Neural cell (in vitro differentiated cells): Measurements from ENCODE around the gene CPA2. TPM values are rescaled to one million over a fixed set of nuclear protein-coding genes. Genes with fewer than 3 reads are reported as not detected.

ENCODE experiments used
- H2AFZ ChIP-seq: fragments of 200-600, 300-800 bp; sonication (generic), shearing (Covaris generic); 2 replicates; pipeline ENCODE4 v1.6.0; 2014; ENCODE audit warnings: low read depth, mild to moderate bottlenecking, antibody characterized with exemption, low read length, moderate library complexity
- H3F3A ChIP-seq: fragments of 200-600 bp; shearing (Covaris generic); 2 replicates; pipeline ENCODE4 v1.6.1; 2016; ENCODE audit warnings: mild to moderate bottlenecking, moderate library complexity, mixed read lengths, antibody characterized with exemption, low read length; ENCODE audit not compliant: insufficient read depth, poor library complexity, severe bottlenecking
- H3K27ac ChIP-seq: fragments of 200-600, 300-800 bp; sonication (generic), shearing (Covaris generic); 2 replicates; pipeline ENCODE4 v1.5.1; 2014; ENCODE audit warnings: mild to moderate bottlenecking, low read length, moderate library complexity
- H3K27me3 ChIP-seq: fragments of 300-800, 200-600 bp; sonication (generic), shearing (Covaris generic); 2 replicates; pipeline ENCODE4 v1.6.0; 2014; ENCODE audit warnings: mild to moderate bottlenecking, low read depth, low read length, moderate library complexity; ENCODE audit not compliant: insufficient read depth
- H3K36me3 ChIP-seq: fragments of 300-800, 200-600 bp; sonication (generic), shearing (Covaris generic); 2 replicates; pipeline ENCODE4 v1.5.1; 2014; ENCODE audit warnings: mild to moderate bottlenecking, antibody characterized with exemption, low read length, moderate library complexity; ENCODE audit not compliant: insufficient read depth
- H3K4me2 ChIP-seq: fragments of 300-800, 200-600 bp; sonication (generic), shearing (Covaris generic); 2 replicates; pipeline ENCODE4 v1.6.0; 2014; ENCODE audit warnings: mild to moderate bottlenecking, low read length
- H3K4me3 ChIP-seq: fragments of 300-800, 200-600 bp; sonication (generic), shearing (Covaris generic); 2 replicates; pipeline ENCODE4 v1.5.1; 2014; ENCODE audit warnings: mild to moderate bottlenecking, low read length, moderate library complexity
- H3K79me2 ChIP-seq: fragments of 200-600 bp; shearing (Covaris generic); replicated peaks from 2 replicates; pipeline ENCODE4 v1.6.0; 2014; ENCODE audit warnings: mild to moderate bottlenecking, low read length, moderate library complexity; ENCODE audit not compliant: insufficient read depth
- H3K9ac ChIP-seq: fragments of 300-800, 200-600 bp; sonication (generic), shearing (Covaris generic); 2 replicates; pipeline ENCODE4 v1.6.1; 2016; ENCODE audit warnings: mild to moderate bottlenecking, low read length, mixed read lengths
- H3K9me2 ChIP-seq: fragments of 200-600 bp; shearing (Covaris generic); 2 replicates; pipeline ENCODE4 v1.6.1; 2016; ENCODE audit warnings: mild to moderate bottlenecking, low read length, mixed read lengths; ENCODE audit not compliant: insufficient read depth
- H3K9me3 ChIP-seq: fragments of 200-600, 300-800 bp; sonication (generic), shearing (Covaris generic); 2 replicates; pipeline ENCODE4 v1.6.1; 2016; ENCODE audit warnings: mild to moderate bottlenecking, mixed run types, low read length, moderate library complexity, mixed read lengths
- H4K20me1 ChIP-seq: fragments of 200-600 bp; shearing (Covaris generic); 2 replicates; pipeline ENCODE4 v1.6.1; 2016; ENCODE audit warnings: mild to moderate bottlenecking, mixed run types; ENCODE audit not compliant: insufficient read depth
- EP300 ChIP-seq: fragments of 450-650 bp; conservative IDR thresholded peaks from 2 replicates; pipeline ENCODE4 v1.6.1; 2014; ENCODE audit warnings: antibody characterized with exemption, mild to moderate bottlenecking, moderate library complexity; ENCODE audit not compliant: poor library complexity, severe bottlenecking
- EZH2 ChIP-seq: fragments of 200-600, 300-800 bp; shearing (Covaris generic), sonication (generic); IDR thresholded peaks from 2 replicates; pipeline ENCODE4 v1.6.1; 2014; ENCODE audit warnings: antibody characterized with exemption, low read length, borderline replicate concordance, mild to moderate bottlenecking; ENCODE audit not compliant: insufficient read depth, poor library complexity, severe bottlenecking
- MXI1 ChIP-seq: fragments of 450-650 bp; conservative IDR thresholded peaks from 2 replicates; pipeline ENCODE4 v1.6.1; 2014; ENCODE audit warnings: antibody characterized with exemption, mild to moderate bottlenecking; ENCODE audit not compliant: poor library complexity, severe bottlenecking
- POLR2AphosphoS5 ChIP-seq: IDR thresholded peaks from 2 replicates; pipeline ENCODE4 v1.6.1; 2012
- RAD21 ChIP-seq: fragments of 450-650 bp; conservative IDR thresholded peaks from 2 replicates; pipeline ENCODE4 v1.6.1; 2014; ENCODE audit warnings: antibody characterized with exemption, mild to moderate bottlenecking, moderate library complexity
- REST ChIP-seq: IDR thresholded peaks from 2 replicates; pipeline ENCODE4 v1.6.1; 2012; ENCODE audit warnings: borderline replicate concordance
- SMC3 ChIP-seq: fragments of 450-650 bp; conservative IDR thresholded peaks from 2 replicates; pipeline ENCODE4 v1.6.1; 2014; ENCODE audit warnings: antibody characterized with exemption, mild to moderate bottlenecking, moderate library complexity; ENCODE audit not compliant: poor library complexity
- TAF1 ChIP-seq: IDR thresholded peaks from 2 replicates; pipeline ENCODE4 v1.6.1; 2012; ENCODE audit warnings: low read depth
- polyA plus RNA-seq: library from polyadenylated mRNA; depleted of rRNA; stranded (reverse); fragments of >200 nt; gene quantifications from 2 replicates; pipeline ENCODE4 v1.2.3, GENCODE V29; 2014
- TF ChIP-seq, protein P1 (sequence below): fragments of 450-650 bp; IDR thresholded peaks from 2 replicates; pipeline ENCODE4 v1.5.1; 2014; ENCODE audit warnings: antibody characterized with exemption, mild to moderate bottlenecking, moderate library complexity; ENCODE audit not compliant: poor library complexity, severe bottlenecking

Gene CPA2
- polyA plus RNA-seq, 1 donor from 2014 or later = 0.41 TPM

GRCh38 chr7:130322615-130323014 lies 56.0 kb downstream of the CPA2 start:
- no peaks in the 10 kb centered on the region for H3K79me2 ChIP-seq

DNA sequence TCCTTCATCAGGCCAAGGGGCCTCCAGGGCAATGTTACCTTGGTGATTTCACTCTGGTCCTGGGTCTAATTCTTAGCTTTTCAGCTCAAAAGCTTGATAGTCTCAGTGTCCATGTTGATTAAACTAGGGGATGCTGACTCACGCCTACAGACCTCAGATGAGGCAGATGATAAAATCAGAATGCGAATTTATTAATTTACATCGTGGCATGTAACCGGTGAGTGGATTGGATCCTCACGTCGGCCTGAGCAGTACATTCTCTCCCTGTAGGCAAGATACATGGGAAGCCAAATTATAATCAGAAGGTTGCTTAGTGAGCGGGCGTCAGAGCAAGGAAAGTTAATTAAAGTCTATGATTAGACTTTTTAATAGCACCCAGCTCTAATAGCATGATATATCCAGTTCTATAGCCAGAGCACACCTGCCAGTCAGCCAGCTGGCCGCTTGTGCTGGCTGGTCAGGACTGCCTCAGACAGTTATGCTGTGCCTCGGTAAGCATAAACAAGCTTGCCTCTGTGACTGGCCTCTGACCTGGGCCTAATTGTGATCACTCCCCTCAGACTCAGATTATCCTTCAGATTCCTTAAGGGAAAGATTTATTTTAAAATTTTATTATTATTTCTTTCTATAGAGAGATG lies 57.8 kb downstream of the CPA2 start:
- no peak overlapping the region for H2AFZ ChIP-seq
- H3K36me3 ChIP-seq = no peaks in the 10 kb centered on the region
- H4K20me1 ChIP-seq = no peaks in the 10 kb centered on the region
- no peaks in the 10 kb centered on the region for H3K9me2 ChIP-seq
- H3K27me3 ChIP-seq = no peaks in the 10 kb centered on the region
- H3F3A ChIP-seq = no peaks in the 10 kb centered on the region
- no peak overlapping the region for H3K4me3 ChIP-seq
- no peak overlapping the region for H3K27ac ChIP-seq
- H3K4me2 ChIP-seq = no peak overlapping the region
- no peaks in the 10 kb centered on the region for H3K79me2 ChIP-seq
- H3K9ac ChIP-seq = no peak overlapping the region
- H3K9me3 ChIP-seq = no peaks in the 10 kb centered on the region
- TF ChIP-seq POLR2AphosphoS5 (no peak), MXI1 (no peak), REST (no peak), EP300 (no peak), EZH2 (no peak), SMC3 (no peak)
- TF ChIP-seq, protein P1, sequence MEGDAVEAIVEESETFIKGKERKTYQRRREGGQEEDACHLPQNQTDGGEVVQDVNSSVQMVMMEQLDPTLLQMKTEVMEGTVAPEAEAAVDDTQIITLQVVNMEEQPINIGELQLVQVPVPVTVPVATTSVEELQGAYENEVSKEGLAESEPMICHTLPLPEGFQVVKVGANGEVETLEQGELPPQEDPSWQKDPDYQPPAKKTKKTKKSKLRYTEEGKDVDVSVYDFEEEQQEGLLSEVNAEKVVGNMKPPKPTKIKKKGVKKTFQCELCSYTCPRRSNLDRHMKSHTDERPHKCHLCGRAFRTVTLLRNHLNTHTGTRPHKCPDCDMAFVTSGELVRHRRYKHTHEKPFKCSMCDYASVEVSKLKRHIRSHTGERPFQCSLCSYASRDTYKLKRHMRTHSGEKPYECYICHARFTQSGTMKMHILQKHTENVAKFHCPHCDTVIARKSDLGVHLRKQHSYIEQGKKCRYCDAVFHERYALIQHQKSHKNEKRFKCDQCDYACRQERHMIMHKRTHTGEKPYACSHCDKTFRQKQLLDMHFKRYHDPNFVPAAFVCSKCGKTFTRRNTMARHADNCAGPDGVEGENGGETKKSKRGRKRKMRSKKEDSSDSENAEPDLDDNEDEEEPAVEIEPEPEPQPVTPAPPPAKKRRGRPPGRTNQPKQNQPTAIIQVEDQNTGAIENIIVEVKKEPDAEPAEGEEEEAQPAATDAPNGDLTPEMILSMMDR = no peak

More at GRCh38 chr7:130322615-130323014, 56.0 kb downstream of the CPA2 start:
- H3K27ac ChIP-seq = no peak overlapping the region
- no peaks in the 10 kb centered on the region for H4K20me1 ChIP-seq
- TF ChIP-seq MXI1 (no peak), EZH2 (no peak), TAF1 (no peak), EP300 (no peak), POLR2AphosphoS5 (no peak), SMC3 (no peak), RAD21 (no peak), REST (no peak)
- TF ChIP-seq, protein P1 = no peak
- H3K9me2 ChIP-seq = no peaks in the 10 kb centered on the region
- H3K36me3 ChIP-seq = no peaks in the 10 kb centered on the region
- no peak overlapping the region for H3K9ac ChIP-seq
- H3K9me3 ChIP-seq = no peaks in the 10 kb centered on the region
- no peaks in the 10 kb centered on the region for H3F3A ChIP-seq
- H2AFZ ChIP-seq = no peak overlapping the region
- H3K4me3 ChIP-seq = no peak overlapping the region
- H3K27me3 ChIP-seq = no peaks in the 10 kb centered on the region
- H3K4me2 ChIP-seq = no peak overlapping the region
